ENCODE measurements around the gene KDM8.

Gene KDM8

GRCh38 chr16:27181019-27181790 is 22.1 kb upstream of the KDM8 start:
- TF ChIP-seq CTCF (IDR thresholded peaks at IDR 0.05; ENCODE audit: poor library complexity, severe bottlenecking), result peak; percentile 15
- ATAC-seq (ENCODE audit: low read depth), result 0 out of 3 replicates have a peak, but pooled peaks have one; percentile 45
- no peaks in the 10 kb centered on the region for H3K9me3 ChIP-seq (ENCODE audit: severe bottlenecking)
- no peak overlapping the region for H3K4me3 ChIP-seq (ENCODE audit: severe bottlenecking)
- no peaks in the 10 kb centered on the region for H3K27me3 ChIP-seq (ENCODE audit: insufficient read depth, poor library complexity, severe bottlenecking)
- H3K36me3 ChIP-seq (ENCODE audit: low read depth), result no peaks in the 10 kb centered on the region
- DNase-seq (ENCODE audit: low spot score), result no peak
- peaks cover 6% of the 10 kb centered on the region for H3K4me1 ChIP-seq (ENCODE audit: insufficient read depth, poor library complexity, severe bottlenecking)
- H3K27ac ChIP-seq (ENCODE audit: poor library complexity, severe bottlenecking), result no peak overlapping the region

GRCh38 chr16:27182906-27183405 is 20.4 kb upstream of the KDM8 start:
- ATAC-seq (ENCODE audit: low read depth) (no peak), DNase-seq (ENCODE audit: low spot score) (no peak)
- Histone ChIP-seq H3K4me3 (ENCODE audit: severe bottlenecking) (no peak overlapping the region), H3K27ac (ENCODE audit: poor library complexity, severe bottlenecking) (no peak overlapping the region), H3K27me3 (ENCODE audit: insufficient read depth, poor library complexity, severe bottlenecking) (no peaks in the 10 kb centered on the region), H3K9me3 (ENCODE audit: severe bottlenecking) (no peaks in the 10 kb centered on the region), H3K36me3 (ENCODE audit: low read depth) (no peaks in the 10 kb centered on the region), H3K4me1 (ENCODE audit: insufficient read depth, poor library complexity, severe bottlenecking) (no peaks in the 10 kb centered on the region)
- no peak for TF ChIP-seq CTCF (IDR thresholded peaks at IDR 0.05; ENCODE audit: poor library complexity, severe bottlenecking)

- ATAC-seq (ENCODE audit: low read depth) (no peak), DNase-seq (ENCODE audit: low spot score) (no peak)
- Histone ChIP-seq H3K27me3 (ENCODE audit: insufficient read depth, poor library complexity, severe bottlenecking) (no peaks in the 10 kb centered on the region), H3K4me1 (ENCODE audit: insufficient read depth, poor library complexity, severe bottlenecking) (no peaks in the 10 kb centered on the region), H3K4me3 (ENCODE audit: severe bottlenecking) (no peak overlapping the region), H3K9me3 (ENCODE audit: severe bottlenecking) (no peaks in the 10 kb centered on the region), H3K36me3 (ENCODE audit: low read depth) (no peaks in the 10 kb centered on the region), H3K27ac (ENCODE audit: poor library complexity, severe bottlenecking) (no peak overlapping the region)
- no peak for TF ChIP-seq CTCF (IDR thresholded peaks at IDR 0.05; ENCODE audit: poor library complexity, severe bottlenecking)
Observed at GRCh38 chr16:27185776-27186130, 17.6 kb upstream of the KDM8 start.

GRCh38 chr16:27188633-27189032 is 14.7 kb upstream of the KDM8 start:
- Histone ChIP-seq H3K36me3 (ENCODE audit: low read depth) (no peaks in the 10 kb centered on the region), H3K27ac (ENCODE audit: poor library complexity, severe bottlenecking) (no peak overlapping the region), H3K4me1 (ENCODE audit: insufficient read depth, poor library complexity, severe bottlenecking) (no peaks in the 10 kb centered on the region), H3K9me3 (ENCODE audit: severe bottlenecking) (no peaks in the 10 kb centered on the region), H3K27me3 (ENCODE audit: insufficient read depth, poor library complexity, severe bottlenecking) (no peaks in the 10 kb centered on the region), H3K4me3 (ENCODE audit: severe bottlenecking) (no peak overlapping the region)
- ATAC-seq (ENCODE audit: low read depth), result no peak
- no peak for DNase-seq (ENCODE audit: low spot score)
- no peak for TF ChIP-seq CTCF (IDR thresholded peaks at IDR 0.05; ENCODE audit: poor library complexity, severe bottlenecking)

- TF ChIP-seq CTCF (IDR thresholded peaks at IDR 0.05; ENCODE audit: poor library complexity, severe bottlenecking), result no peak
- DNase-seq (ENCODE audit: low spot score) (no peak), ATAC-seq (ENCODE audit: low read depth) (no peak)
- Histone ChIP-seq H3K4me3 (ENCODE audit: severe bottlenecking) (no peak overlapping the region), H3K9me3 (ENCODE audit: severe bottlenecking) (no peaks in the 10 kb centered on the region), H3K27ac (ENCODE audit: poor library complexity, severe bottlenecking) (no peak overlapping the region), H3K4me1 (ENCODE audit: insufficient read depth, poor library complexity, severe bottlenecking) (no peaks in the 10 kb centered on the region), H3K27me3 (ENCODE audit: insufficient read depth, poor library complexity, severe bottlenecking) (no peaks in the 10 kb centered on the region), H3K36me3 (ENCODE audit: low read depth) (no peaks in the 10 kb centered on the region)
Observed at GRCh38 chr16:27189335-27189972, 13.9 kb upstream of the KDM8 start.

All from RWPE2 (cell line).